Transverse colon (tissue), 3 donors: ENCODE measurements around the gene SMIM5.
A peak's percentile ranks its signal among the peaks of the same experiment; 100 is the strongest.

ENCODE experiments used
- EP300 ChIP-seq: sonication (generic); formaldehyde crosslinking; IDR thresholded peaks from one replicate; pipeline ENCODE4 v1.6.1; 2017; ENCODE audit warnings: antibody characterized with exemption, low read depth
- POLR2AphosphoS5 ChIP-seq, 3 donors: sonication (generic); formaldehyde crosslinking; IDR thresholded peaks; one replicate each; pipeline ENCODE4 v1.6.1; 2016; ENCODE audit warnings: antibody characterized with exemption in 3 of 3

GRCh38 chr17:75628425-75628824 is 4.8 kb upstream of the SMIM5 start:
- TF ChIP-seq POLR2AphosphoS5 (IDR thresholded peaks at IDR 0.05): peak in 1 of 3 donors; percentile 24
- TF ChIP-seq EP300: no peak
